PC-3 (cell line): ENCODE results near the gene HRH1. TPM values are rescaled to one million over a fixed set of nuclear protein-coding genes. Genes with fewer than 3 reads are reported as not detected.

ENCODE experiments used
- ATAC-seq: fragments of 200-7000 bp; cut with Tn5 transposase; 2 replicates; pipeline ENCODE4 v1.9.1; 2020; ENCODE audit warnings: mild to moderate bottlenecking, moderate library complexity
- BruUV-seq: library from RNA; stranded (reverse); fragments of 400-500 nt; replicated peaks from 2 replicates; lab custom pipeline; 2021; lab: Mats Ljungman, UMichigan
- CTCF ChIA-PET: fragments of 300-600 bp; sonication (Branson Sonifier 250); formaldehyde crosslinking; loops from one replicate; lab custom pipeline; 2022; ENCODE audit warnings: antibody characterized with exemption; lab: Charles Lee
- POLR2A ChIA-PET: fragments of 300-600 bp; sonication (Branson Sonifier 250); formaldehyde crosslinking; loops from one replicate; lab custom pipeline; 2022; ENCODE audit warnings: antibody characterized with exemption; ENCODE audit not compliant: unreplicated experiment; lab: Charles Lee
- DNase-seq: peaks from one replicate; pipeline ENCODE4 v3.0.0-alpha.2; 2015
- H2AFZ ChIP-seq: fragments of 300-600 bp; sonication (generic); 2 replicates; pipeline ENCODE4 v1.6.0; 2016; ENCODE audit warnings: antibody characterized with exemption, low read length
- H3F3A ChIP-seq: fragments of 300-600 bp; sonication (generic); one replicate; pipeline ENCODE4 v1.6.0; 2017; ENCODE audit warnings: antibody characterized with exemption, low read length, control low read depth, mild to moderate bottlenecking; ENCODE audit not compliant: unreplicated experiment
- H3K27ac ChIP-seq: fragments of 300-600 bp; sonication (generic); 2 replicates; pipeline ENCODE4 v1.5.1; 2016; ENCODE audit warnings: mild to moderate bottlenecking, low read length
- H3K27me3 ChIP-seq: fragments of 300-600 bp; sonication (generic); 2 replicates; pipeline ENCODE4 v1.6.1; 2016; ENCODE audit warnings: low read length, mixed read lengths
- H3K36me3 ChIP-seq: fragments of 300-600 bp; sonication (generic); 2 replicates; pipeline ENCODE4 v1.6.1; 2016; ENCODE audit warnings: low read depth, mixed run types, low read length, mixed read lengths
- H3K4me1 ChIP-seq: fragments of 300-600 bp; sonication (generic); 2 replicates; pipeline ENCODE4 v1.5.1; 2016; ENCODE audit warnings: low read length; ENCODE audit not compliant: insufficient read depth
- H3K4me2 ChIP-seq: fragments of 300-600 bp; sonication (generic); 2 replicates; pipeline ENCODE4 v1.6.0; 2016; ENCODE audit warnings: low read length
- H3K4me3 ChIP-seq: fragments of 300-600 bp; sonication (generic); 2 replicates; pipeline ENCODE4 v1.5.1; 2016; ENCODE audit warnings: mild to moderate bottlenecking, low read length, mixed read lengths
- H3K79me2 ChIP-seq: fragments of 300-600 bp; sonication (generic); 2 replicates; pipeline ENCODE4 v1.6.1; 2017; ENCODE audit warnings: low read length, mixed read lengths
- H3K9ac ChIP-seq: fragments of 300-600 bp; sonication (generic); 2 replicates; pipeline ENCODE4 v1.6.0; 2016; ENCODE audit warnings: mild to moderate bottlenecking, low read length
- H3K9me2 ChIP-seq: fragments of 300-600 bp; sonication (generic); replicated peaks from 2 replicates; pipeline ENCODE4 v1.6.1; 2016; ENCODE audit warnings: mixed run types, low read length, mixed read lengths
- H3K9me3 ChIP-seq: fragments of 300-600 bp; sonication (generic); 2 replicates; pipeline ENCODE4 v1.6.1; 2016; ENCODE audit warnings: low read length, mixed read lengths
- H4K20me1 ChIP-seq: fragments of 300-600 bp; sonication (generic); 2 replicates; pipeline ENCODE4 v1.6.1; 2016; ENCODE audit warnings: low read length, mixed read lengths
- CTCF ChIP-seq: fragments of 300-600 bp; sonication (generic); conservative IDR thresholded peaks from 2 replicates; pipeline ENCODE4 v1.5.1; 2017; ENCODE audit warnings: antibody characterized with exemption, low read depth, mild to moderate bottlenecking, low read length
- EZH2 ChIP-seq: fragments of 300-600 bp; sonication (generic); IDR thresholded peaks from one replicate; pipeline ENCODE4 v1.6.1; 2017; ENCODE audit warnings: antibody characterized with exemption, mild to moderate bottlenecking, low read length; ENCODE audit not compliant: unreplicated experiment
- EZH2phosphoT487 ChIP-seq: fragments of 300-600 bp; sonication (generic); IDR thresholded peaks from 2 replicates; pipeline ENCODE4 v1.6.1; 2018; ENCODE audit warnings: mild to moderate bottlenecking, antibody characterized with exemption, low read length, borderline replicate concordance
- intact Hi-C: fragments of 100-400 bp; cut with micrococcal nuclease; formaldehyde crosslinking; loops from 2 replicates; pipeline ENCODE4 v1.9.0; 2023
- total RNA-seq: library from RNA; depleted of rRNA; stranded (reverse); fragments of >200 nt; gene quantifications from 2 replicates; pipeline ENCODE4 v1.2.3, GENCODE V29; 2014

HRH1 gene
- total RNA-seq, 1 experiment from 2014 or later, result 5.9 TPM

- TF ChIP-seq CTCF (peak; percentile 53), EZH2 (no peak)
- no peaks in the 10 kb centered on the region for H3K9me3 ChIP-seq
- intact Hi-C loops, result loop anchor here (1.0 to 2.0 kb wide), 5 partner anchors 11 to 48 kb away; partner anchors contain the start of gene HRH1
- peak overlapping the region; percentile 78 for H3K27ac ChIP-seq
- H3K9me2 ChIP-seq, result no peaks in the 10 kb centered on the region
- CTCF ChIA-PET, result interaction anchor here (0.9 kb wide), 1 partner anchor 48 kb away, joined by 3 read pairs; no protein-coding TSS in a partner anchor
- no peaks in the 10 kb centered on the region for H4K20me1 ChIP-seq
- no peaks in the 10 kb centered on the region for H3K79me2 ChIP-seq
- no peaks in the 10 kb centered on the region for H3K27me3 ChIP-seq
- peak overlapping the region; percentile 62 for H3K4me3 ChIP-seq
- H3K36me3 ChIP-seq, result no peaks in the 10 kb centered on the region
- POLR2A ChIA-PET, result no interaction called here
- ATAC-seq (peak; percentile 88), DNase-seq (peak; percentile 99)
- peak overlapping the region; percentile 82 for H3K4me2 ChIP-seq
- H3K9ac ChIP-seq, result 0 out of 2 replicates have a peak overlapping the region, but pooled peaks have one; percentile 19
- BruUV-seq, result no TSS peak
- peak overlapping the region; percentile 45 for H2AFZ ChIP-seq
- H3K4me1 ChIP-seq, result peaks cover 28% of the 10 kb centered on the region
- no peaks in the 10 kb centered on the region for H3F3A ChIP-seq
These were observed 31.4 kb downstream of the HRH1 start for GRCh38 chr3:11185564-11186317.

- ChIA-PET CTCF (interaction anchor here (0.9 kb wide), 1 partner anchor 48 kb away, joined by 3 read pairs; no protein-coding TSS in a partner anchor), POLR2A (no interaction called here)
- Histone ChIP-seq H2AFZ (no peak overlapping the region), H3K4me2 (peak overlapping the region; percentile 82), H4K20me1 (no peaks in the 10 kb centered on the region), H3K9me3 (no peaks in the 10 kb centered on the region), H3K4me1 (peaks cover 24% of the 10 kb centered on the region), H3K79me2 (no peaks in the 10 kb centered on the region), H3K9ac (no peak overlapping the region), H3K4me3 (peak overlapping the region; percentile 62), H3K27ac (peak overlapping the region; percentile 78), H3K36me3 (no peaks in the 10 kb centered on the region), H3F3A (no peaks in the 10 kb centered on the region), H3K27me3 (no peaks in the 10 kb centered on the region), H3K9me2 (no peaks in the 10 kb centered on the region)
- BruUV-seq, result no TSS peak
- intact Hi-C loops, result loop anchor here (1.0 kb wide), 1 partner anchor 10 kb away; no protein-coding TSS in a partner anchor
- ATAC-seq (no peak), DNase-seq (no peak)
- TF ChIP-seq CTCF (no peak), EZH2phosphoT487 (no peak), EZH2 (no peak)
These were observed 32.0 kb downstream of the HRH1 start for GRCh38 chr3:11186318-11186692.

GRCh38 chr3:11186771-11187191 is 32.5 kb downstream of the HRH1 start:
- no peak overlapping the region for H3K4me3 ChIP-seq
- no peaks in the 10 kb centered on the region for H3F3A ChIP-seq
- CTCF ChIA-PET, result no interaction called here
- no peaks in the 10 kb centered on the region for H3K79me2 ChIP-seq
- H2AFZ ChIP-seq, result no peak overlapping the region
- no peaks in the 10 kb centered on the region for H4K20me1 ChIP-seq
- POLR2A ChIA-PET, result no interaction called here
- no peak for DNase-seq
- peak overlapping the region; percentile 78 for H3K27ac ChIP-seq
- TF ChIP-seq CTCF (no peak), EZH2 (no peak), EZH2phosphoT487 (no peak)
- BruUV-seq, result no TSS peak
- no peaks in the 10 kb centered on the region for H3K9me3 ChIP-seq
- intact Hi-C loops, result loop anchor here (1.0 kb wide), 1 partner anchor 10 kb away; no protein-coding TSS in a partner anchor
- no peaks in the 10 kb centered on the region for H3K36me3 ChIP-seq
- H3K9ac ChIP-seq, result no peak overlapping the region
- H3K4me1 ChIP-seq, result peaks cover 22% of the 10 kb centered on the region
- no peaks in the 10 kb centered on the region for H3K9me2 ChIP-seq
- no peak for ATAC-seq
- peak overlapping the region; percentile 82 for H3K4me2 ChIP-seq
- H3K27me3 ChIP-seq, result no peaks in the 10 kb centered on the region
